WTC11 (cell line): ENCODE measurements around the gene MAML3. TPM values are rescaled to one million over a fixed set of nuclear protein-coding genes. Genes with fewer than 3 reads are reported as not detected.

Experiments
- ATAC-seq: fragments of 200-7000 bp; cut with Tn5 transposase; 2 replicates; pipeline ENCODE4 v1.10.0; 2021; ENCODE audit warnings: mild to moderate bottlenecking, moderate library complexity
- CTCF ChIA-PET: fragments of 300-600 bp; sonication (Branson Sonifier 250); formaldehyde crosslinking; loops from one replicate; lab custom pipeline; 2021; ENCODE audit warnings: antibody characterized with exemption; lab: Charles Lee
- POLR2A ChIA-PET: fragments of 350-600 bp; sonication (Branson Sonifier 250); formaldehyde crosslinking; loops from one replicate; lab custom pipeline; 2021; ENCODE audit warnings: antibody characterized with exemption; lab: Charles Lee
- DNase-seq: peaks from one replicate; pipeline ENCODE4 v3.0.0; 2021; ENCODE audit warnings: low spot score
- H3K27ac Mint-ChIP-seq: 2 replicates; pipeline ENCODE4 v1.8.0; 2021; ENCODE audit warnings: mixed read lengths
- H3K27me3 Mint-ChIP-seq: 2 replicates; pipeline ENCODE4 v1.8.0; 2021; ENCODE audit warnings: low read depth, mild to moderate bottlenecking, moderate library complexity, mixed read lengths
- H3K36me3 Mint-ChIP-seq: 2 replicates; pipeline ENCODE4 v1.8.0; 2021; ENCODE audit warnings: mixed read lengths
- H3K4me1 Mint-ChIP-seq: 2 replicates; pipeline ENCODE4 v1.8.0; 2022; ENCODE audit warnings: mixed read lengths
- H3K4me3 Mint-ChIP-seq: 2 replicates; pipeline ENCODE4 v1.8.0; 2021; ENCODE audit warnings: mild to moderate bottlenecking, moderate library complexity, mixed read lengths
- H3K9me3 Mint-ChIP-seq: 2 replicates; pipeline ENCODE4 v1.8.0; 2021; ENCODE audit warnings: mixed read lengths
- CBFB ChIP-seq: sonication (generic); formaldehyde crosslinking; IDR thresholded peaks from 2 replicates; pipeline ENCODE4 v1.8.1; 2022; ENCODE audit warnings: mild to moderate bottlenecking, low read depth, missing genetic modification reagents
- CREB1 ChIP-seq: sonication (generic); formaldehyde crosslinking; IDR thresholded peaks from 2 replicates; pipeline ENCODE4 v1.8.0; 2023; ENCODE audit warnings: mild to moderate bottlenecking, missing genetic modification reagents
- NR2C2 ChIP-seq: sonication (generic); formaldehyde crosslinking; IDR thresholded peaks from 2 replicates; pipeline ENCODE4 v1.8.0; 2022; ENCODE audit warnings: mild to moderate bottlenecking, missing genetic modification reagents
- RORB ChIP-seq: fragments of 250-450 bp; sonication (Bioruptor Pico); IDR thresholded peaks from 2 replicates; pipeline ENCODE4 v1.9.0; 2021; ENCODE audit warnings: mild to moderate bottlenecking
- ZBTB21 ChIP-seq: sonication (generic); formaldehyde crosslinking; IDR thresholded peaks from 2 replicates; pipeline ENCODE4 v1.8.1; 2023; ENCODE audit warnings: mild to moderate bottlenecking, missing genetic modification reagents, borderline replicate concordance
- ZNF263 ChIP-seq: sonication (generic); formaldehyde crosslinking; IDR thresholded peaks from 2 replicates; pipeline ENCODE4 v1.8.1; 2022; ENCODE audit warnings: low read depth, mild to moderate bottlenecking, moderate library complexity, missing genetic modification reagents
- ZNF416 ChIP-seq: fragments of 250-450 bp; sonication (Bioruptor Pico); IDR thresholded peaks from 2 replicates; pipeline ENCODE4 v1.9.0; 2021; ENCODE audit warnings: mild to moderate bottlenecking, inconsistent platforms
- total RNA-seq: library from RNA; stranded (reverse); gene quantifications from 3 replicates; pipeline ENCODE4 v1.2.3, GENCODE V29; 2021
- TF ChIP-seq, protein P1 (sequence below): sonication (generic); formaldehyde crosslinking; IDR thresholded peaks from 2 replicates; pipeline ENCODE4 v1.8.0; 2022; ENCODE audit warnings: missing genetic modification reagents
- TF ChIP-seq, protein P2 (sequence below): fragments of 250-450 bp; sonication (Bioruptor Pico); IDR thresholded peaks from 2 replicates; pipeline ENCODE4 v1.9.0; 2021; ENCODE audit warnings: mild to moderate bottlenecking, borderline replicate concordance
- TF ChIP-seq, protein P3 (sequence below): fragments of 250-450 bp; sonication (Bioruptor Pico); IDR thresholded peaks from 2 replicates; pipeline ENCODE4 v1.9.0; 2021; ENCODE audit warnings: moderate library complexity, mild to moderate bottlenecking, inconsistent platforms, borderline replicate concordance
- TF ChIP-seq, protein P4 (sequence below): sonication (generic); formaldehyde crosslinking; IDR thresholded peaks from 2 replicates; pipeline ENCODE4 v1.8.1; 2023; ENCODE audit warnings: mild to moderate bottlenecking, missing genetic modification reagents, moderate library complexity
- TF ChIP-seq, protein P5 (sequence below): sonication (generic); formaldehyde crosslinking; IDR thresholded peaks from 2 replicates; pipeline ENCODE4 v1.8.1; 2022; ENCODE audit warnings: low read depth, mild to moderate bottlenecking, moderate library complexity, missing genetic modification reagents, borderline replicate concordance
- TF ChIP-seq, protein P6 (sequence below): sonication (generic); formaldehyde crosslinking; IDR thresholded peaks from 2 replicates; pipeline ENCODE4 v1.8.0; 2023; ENCODE audit warnings: missing genetic modification reagents
- TF ChIP-seq, protein P7 (sequence below): sonication (generic); formaldehyde crosslinking; IDR thresholded peaks from 2 replicates; pipeline ENCODE4 v1.8.1; 2023; ENCODE audit warnings: mild to moderate bottlenecking, missing genetic modification reagents
- TF ChIP-seq, protein P8 (sequence below): sonication (generic); formaldehyde crosslinking; IDR thresholded peaks from 2 replicates; pipeline ENCODE4 v1.8.0; 2022; ENCODE audit warnings: mild to moderate bottlenecking, missing genetic modification reagents
- TF ChIP-seq, protein P9 (sequence below): sonication (generic); formaldehyde crosslinking; IDR thresholded peaks from 2 replicates; pipeline ENCODE4 v1.8.1; 2023; ENCODE audit warnings: mild to moderate bottlenecking, missing genetic modification reagents

Gene MAML3
- total RNA-seq, 1 experiment from 2014 or later: 7.4 TPM

DNA sequence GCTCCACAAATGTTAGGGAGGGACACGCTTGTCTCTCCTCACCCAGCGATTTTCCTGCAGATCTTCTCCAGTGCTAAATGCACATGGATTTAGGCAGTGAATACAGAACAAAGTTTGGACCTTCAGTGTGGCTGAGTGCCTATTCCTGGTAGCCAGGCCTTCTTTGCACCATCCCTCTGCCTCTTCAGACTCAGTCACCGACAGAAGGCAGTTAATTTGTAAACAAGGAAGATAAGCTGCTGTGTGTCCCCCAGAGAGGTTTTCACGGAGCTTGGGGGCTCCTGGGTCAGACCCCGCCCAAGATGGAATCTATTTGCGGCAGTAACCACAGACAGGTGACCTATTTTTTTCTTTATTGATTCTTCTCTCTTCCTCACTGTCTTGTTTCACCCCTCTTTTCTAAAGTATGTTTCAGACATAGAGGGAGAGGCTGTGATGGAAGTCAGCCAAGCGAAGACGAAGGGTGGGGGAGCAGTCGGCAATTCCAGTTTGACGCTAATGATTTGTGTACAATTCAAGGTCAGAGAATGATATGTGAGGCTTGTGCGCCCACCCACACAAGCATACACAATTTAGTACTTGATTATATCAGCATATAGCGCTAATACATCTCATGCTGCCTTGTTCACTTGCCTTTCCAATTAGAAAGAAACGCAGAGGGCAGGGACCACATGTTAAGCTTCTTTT lies 287.6 kb downstream of the MAML3 start:
- DNase-seq: no peak
- H3K9me3 Mint-ChIP-seq: no peaks in the 10 kb centered on the region
- POLR2A ChIA-PET: interaction anchor here (0.5 kb wide), 1 partner anchor 96 kb away, joined by 7 read pairs; no protein-coding TSS in a partner anchor
- CTCF ChIA-PET: no interaction called here
- TF ChIP-seq, protein P1, sequence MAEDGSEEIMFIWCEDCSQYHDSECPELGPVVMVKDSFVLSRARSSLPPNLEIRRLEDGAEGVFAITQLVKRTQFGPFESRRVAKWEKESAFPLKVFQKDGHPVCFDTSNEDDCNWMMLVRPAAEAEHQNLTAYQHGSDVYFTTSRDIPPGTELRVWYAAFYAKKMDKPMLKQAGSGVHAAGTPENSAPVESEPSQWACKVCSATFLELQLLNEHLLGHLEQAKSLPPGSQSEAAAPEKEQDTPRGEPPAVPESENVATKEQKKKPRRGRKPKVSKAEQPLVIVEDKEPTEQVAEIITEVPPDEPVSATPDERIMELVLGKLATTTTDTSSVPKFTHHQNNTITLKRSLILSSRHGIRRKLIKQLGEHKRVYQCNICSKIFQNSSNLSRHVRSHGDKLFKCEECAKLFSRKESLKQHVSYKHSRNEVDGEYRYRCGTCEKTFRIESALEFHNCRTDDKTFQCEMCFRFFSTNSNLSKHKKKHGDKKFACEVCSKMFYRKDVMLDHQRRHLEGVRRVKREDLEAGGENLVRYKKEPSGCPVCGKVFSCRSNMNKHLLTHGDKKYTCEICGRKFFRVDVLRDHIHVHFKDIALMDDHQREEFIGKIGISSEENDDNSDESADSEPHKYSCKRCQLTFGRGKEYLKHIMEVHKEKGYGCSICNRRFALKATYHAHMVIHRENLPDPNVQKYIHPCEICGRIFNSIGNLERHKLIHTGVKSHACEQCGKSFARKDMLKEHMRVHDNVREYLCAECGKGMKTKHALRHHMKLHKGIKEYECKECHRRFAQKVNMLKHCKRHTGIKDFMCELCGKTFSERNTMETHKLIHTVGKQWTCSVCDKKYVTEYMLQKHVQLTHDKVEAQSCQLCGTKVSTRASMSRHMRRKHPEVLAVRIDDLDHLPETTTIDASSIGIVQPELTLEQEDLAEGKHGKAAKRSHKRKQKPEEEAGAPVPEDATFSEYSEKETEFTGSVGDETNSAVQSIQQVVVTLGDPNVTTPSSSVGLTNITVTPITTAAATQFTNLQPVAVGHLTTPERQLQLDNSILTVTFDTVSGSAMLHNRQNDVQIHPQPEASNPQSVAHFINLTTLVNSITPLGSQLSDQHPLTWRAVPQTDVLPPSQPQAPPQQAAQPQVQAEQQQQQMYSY (CRISPR knock-in tag): no peak
- no peak for TF ChIP-seq CREB1 (CRISPR knock-in tag)
- no peak for TF ChIP-seq ZNF416
- TF ChIP-seq, protein P2, sequence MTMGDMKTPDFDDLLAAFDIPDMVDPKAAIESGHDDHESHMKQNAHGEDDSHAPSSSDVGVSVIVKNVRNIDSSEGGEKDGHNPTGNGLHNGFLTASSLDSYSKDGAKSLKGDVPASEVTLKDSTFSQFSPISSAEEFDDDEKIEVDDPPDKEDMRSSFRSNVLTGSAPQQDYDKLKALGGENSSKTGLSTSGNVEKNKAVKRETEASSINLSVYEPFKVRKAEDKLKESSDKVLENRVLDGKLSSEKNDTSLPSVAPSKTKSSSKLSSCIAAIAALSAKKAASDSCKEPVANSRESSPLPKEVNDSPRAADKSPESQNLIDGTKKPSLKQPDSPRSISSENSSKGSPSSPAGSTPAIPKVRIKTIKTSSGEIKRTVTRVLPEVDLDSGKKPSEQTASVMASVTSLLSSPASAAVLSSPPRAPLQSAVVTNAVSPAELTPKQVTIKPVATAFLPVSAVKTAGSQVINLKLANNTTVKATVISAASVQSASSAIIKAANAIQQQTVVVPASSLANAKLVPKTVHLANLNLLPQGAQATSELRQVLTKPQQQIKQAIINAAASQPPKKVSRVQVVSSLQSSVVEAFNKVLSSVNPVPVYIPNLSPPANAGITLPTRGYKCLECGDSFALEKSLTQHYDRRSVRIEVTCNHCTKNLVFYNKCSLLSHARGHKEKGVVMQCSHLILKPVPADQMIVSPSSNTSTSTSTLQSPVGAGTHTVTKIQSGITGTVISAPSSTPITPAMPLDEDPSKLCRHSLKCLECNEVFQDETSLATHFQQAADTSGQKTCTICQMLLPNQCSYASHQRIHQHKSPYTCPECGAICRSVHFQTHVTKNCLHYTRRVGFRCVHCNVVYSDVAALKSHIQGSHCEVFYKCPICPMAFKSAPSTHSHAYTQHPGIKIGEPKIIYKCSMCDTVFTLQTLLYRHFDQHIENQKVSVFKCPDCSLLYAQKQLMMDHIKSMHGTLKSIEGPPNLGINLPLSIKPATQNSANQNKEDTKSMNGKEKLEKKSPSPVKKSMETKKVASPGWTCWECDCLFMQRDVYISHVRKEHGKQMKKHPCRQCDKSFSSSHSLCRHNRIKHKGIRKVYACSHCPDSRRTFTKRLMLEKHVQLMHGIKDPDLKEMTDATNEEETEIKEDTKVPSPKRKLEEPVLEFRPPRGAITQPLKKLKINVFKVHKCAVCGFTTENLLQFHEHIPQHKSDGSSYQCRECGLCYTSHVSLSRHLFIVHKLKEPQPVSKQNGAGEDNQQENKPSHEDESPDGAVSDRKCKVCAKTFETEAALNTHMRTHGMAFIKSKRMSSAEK (CRISPR knock-in tag): no peak
- TF ChIP-seq, protein P3, sequence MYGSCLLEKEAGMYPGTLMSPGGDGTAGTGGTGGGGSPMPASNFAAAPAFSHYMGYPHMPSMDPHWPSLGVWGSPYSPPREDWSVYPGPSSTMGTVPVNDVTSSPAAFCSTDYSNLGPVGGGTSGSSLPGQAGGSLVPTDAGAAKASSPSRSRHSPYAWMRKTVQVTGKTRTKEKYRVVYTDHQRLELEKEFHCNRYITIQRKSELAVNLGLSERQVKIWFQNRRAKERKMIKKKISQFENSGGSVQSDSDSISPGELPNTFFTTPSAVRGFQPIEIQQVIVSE: no peak
- TF ChIP-seq, protein P4, sequence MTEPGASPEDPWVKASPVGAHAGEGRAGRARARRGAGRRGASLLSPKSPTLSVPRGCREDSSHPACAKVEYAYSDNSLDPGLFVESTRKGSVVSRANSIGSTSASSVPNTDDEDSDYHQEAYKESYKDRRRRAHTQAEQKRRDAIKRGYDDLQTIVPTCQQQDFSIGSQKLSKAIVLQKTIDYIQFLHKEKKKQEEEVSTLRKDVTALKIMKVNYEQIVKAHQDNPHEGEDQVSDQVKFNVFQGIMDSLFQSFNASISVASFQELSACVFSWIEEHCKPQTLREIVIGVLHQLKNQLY (CRISPR knock-in tag): no peak
- TF ChIP-seq, all 79 proteins: peak for 0
- Mint-ChIP-seq H3K27me3 (no peaks in the 10 kb centered on the region), H3K27ac (no peak overlapping the region), H3K4me1 (peaks cover 10% of the 10 kb centered on the region), H3K4me3 (no peak overlapping the region), H3K36me3 (no peaks in the 10 kb centered on the region)
- no peak for ATAC-seq

DNA sequence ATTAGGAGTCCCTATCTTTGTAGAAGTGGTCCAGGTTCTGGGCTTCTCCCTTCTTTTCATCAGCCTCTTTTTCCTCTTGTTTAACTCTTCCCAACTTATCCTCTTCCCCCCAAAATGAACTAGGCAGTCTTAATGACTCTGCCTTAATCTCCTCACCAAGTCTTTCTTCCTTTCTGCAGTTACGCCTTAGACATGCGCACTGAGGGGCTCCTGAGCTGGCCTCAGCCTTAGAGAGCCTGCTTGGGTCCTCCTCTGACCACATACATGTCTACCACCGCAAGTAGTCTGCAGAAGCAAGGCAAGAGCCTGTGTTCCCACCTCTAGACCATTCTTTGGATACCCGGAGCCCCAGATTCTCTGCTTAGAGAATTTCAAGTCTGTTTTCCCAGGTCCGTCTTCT lies 288.4 kb downstream of the MAML3 start:
- H3K27me3 Mint-ChIP-seq: no peaks in the 10 kb centered on the region
- DNase-seq: no peak
- H3K9me3 Mint-ChIP-seq: no peaks in the 10 kb centered on the region
- no peaks in the 10 kb centered on the region for H3K36me3 Mint-ChIP-seq
- no peak overlapping the region for H3K4me3 Mint-ChIP-seq
- CTCF ChIA-PET: no interaction called here
- no peak overlapping the region for H3K27ac Mint-ChIP-seq
- H3K4me1 Mint-ChIP-seq: peaks cover 6% of the 10 kb centered on the region
- POLR2A ChIA-PET: no interaction called here
- TF ChIP-seq NR2C2: no peak
- TF ChIP-seq, protein P5, sequence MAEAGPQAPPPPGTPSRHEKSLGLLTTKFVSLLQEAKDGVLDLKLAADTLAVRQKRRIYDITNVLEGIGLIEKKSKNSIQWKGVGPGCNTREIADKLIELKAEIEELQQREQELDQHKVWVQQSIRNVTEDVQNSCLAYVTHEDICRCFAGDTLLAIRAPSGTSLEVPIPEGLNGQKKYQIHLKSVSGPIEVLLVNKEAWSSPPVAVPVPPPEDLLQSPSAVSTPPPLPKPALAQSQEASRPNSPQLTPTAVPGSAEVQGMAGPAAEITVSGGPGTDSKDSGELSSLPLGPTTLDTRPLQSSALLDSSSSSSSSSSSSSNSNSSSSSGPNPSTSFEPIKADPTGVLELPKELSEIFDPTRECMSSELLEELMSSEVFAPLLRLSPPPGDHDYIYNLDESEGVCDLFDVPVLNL (CRISPR knock-in tag): no peak
- TF ChIP-seq, protein P6, sequence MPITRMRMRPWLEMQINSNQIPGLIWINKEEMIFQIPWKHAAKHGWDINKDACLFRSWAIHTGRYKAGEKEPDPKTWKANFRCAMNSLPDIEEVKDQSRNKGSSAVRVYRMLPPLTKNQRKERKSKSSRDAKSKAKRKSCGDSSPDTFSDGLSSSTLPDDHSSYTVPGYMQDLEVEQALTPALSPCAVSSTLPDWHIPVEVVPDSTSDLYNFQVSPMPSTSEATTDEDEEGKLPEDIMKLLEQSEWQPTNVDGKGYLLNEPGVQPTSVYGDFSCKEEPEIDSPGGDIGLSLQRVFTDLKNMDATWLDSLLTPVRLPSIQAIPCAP (CRISPR knock-in tag): no peak
- no peak for TF ChIP-seq ZNF263 (CRISPR knock-in tag)
- TF ChIP-seq RORB (CRISPR knock-in tag): no peak
- TF ChIP-seq, protein P7, sequence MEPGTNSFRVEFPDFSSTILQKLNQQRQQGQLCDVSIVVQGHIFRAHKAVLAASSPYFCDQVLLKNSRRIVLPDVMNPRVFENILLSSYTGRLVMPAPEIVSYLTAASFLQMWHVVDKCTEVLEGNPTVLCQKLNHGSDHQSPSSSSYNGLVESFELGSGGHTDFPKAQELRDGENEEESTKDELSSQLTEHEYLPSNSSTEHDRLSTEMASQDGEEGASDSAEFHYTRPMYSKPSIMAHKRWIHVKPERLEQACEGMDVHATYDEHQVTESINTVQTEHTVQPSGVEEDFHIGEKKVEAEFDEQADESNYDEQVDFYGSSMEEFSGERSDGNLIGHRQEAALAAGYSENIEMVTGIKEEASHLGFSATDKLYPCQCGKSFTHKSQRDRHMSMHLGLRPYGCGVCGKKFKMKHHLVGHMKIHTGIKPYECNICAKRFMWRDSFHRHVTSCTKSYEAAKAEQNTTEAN (CRISPR knock-in tag): no peak
- no peak for TF ChIP-seq ZBTB21 (CRISPR knock-in tag)
- TF ChIP-seq, protein P8, sequence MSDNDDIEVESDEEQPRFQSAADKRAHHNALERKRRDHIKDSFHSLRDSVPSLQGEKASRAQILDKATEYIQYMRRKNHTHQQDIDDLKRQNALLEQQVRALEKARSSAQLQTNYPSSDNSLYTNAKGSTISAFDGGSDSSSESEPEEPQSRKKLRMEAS (CRISPR knock-in tag): no peak
- TF ChIP-seq, protein P9, sequence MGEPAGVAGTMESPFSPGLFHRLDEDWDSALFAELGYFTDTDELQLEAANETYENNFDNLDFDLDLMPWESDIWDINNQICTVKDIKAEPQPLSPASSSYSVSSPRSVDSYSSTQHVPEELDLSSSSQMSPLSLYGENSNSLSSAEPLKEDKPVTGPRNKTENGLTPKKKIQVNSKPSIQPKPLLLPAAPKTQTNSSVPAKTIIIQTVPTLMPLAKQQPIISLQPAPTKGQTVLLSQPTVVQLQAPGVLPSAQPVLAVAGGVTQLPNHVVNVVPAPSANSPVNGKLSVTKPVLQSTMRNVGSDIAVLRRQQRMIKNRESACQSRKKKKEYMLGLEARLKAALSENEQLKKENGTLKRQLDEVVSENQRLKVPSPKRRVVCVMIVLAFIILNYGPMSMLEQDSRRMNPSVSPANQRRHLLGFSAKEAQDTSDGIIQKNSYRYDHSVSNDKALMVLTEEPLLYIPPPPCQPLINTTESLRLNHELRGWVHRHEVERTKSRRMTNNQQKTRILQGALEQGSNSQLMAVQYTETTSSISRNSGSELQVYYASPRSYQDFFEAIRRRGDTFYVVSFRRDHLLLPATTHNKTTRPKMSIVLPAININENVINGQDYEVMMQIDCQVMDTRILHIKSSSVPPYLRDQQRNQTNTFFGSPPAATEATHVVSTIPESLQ: no peak
- no peak for TF ChIP-seq CBFB
- TF ChIP-seq, all 79 proteins: peak for 0
- ATAC-seq: no peak
